Large intestine (tissue), 3 donors: ENCODE measurements around the gene POLR2A. TPM values are rescaled to one million over a fixed set of nuclear protein-coding genes. Genes with fewer than 3 reads are reported as not detected.
A peak's percentile ranks its signal among the peaks of the same experiment; 100 is the strongest.

Experiments
- DNase-seq, 2 donors: peaks; one replicate each; pipeline versions ENCODE4 v3.0.0 to v3.0.0-alpha.2; 2013
- H3K27ac ChIP-seq: one replicate; pipeline ENCODE4 v1.5.1; 2013; ENCODE audit warnings: low read length
- H3K27me3 ChIP-seq: 2 replicates; pipeline ENCODE4 v1.6.1; 2013; ENCODE audit warnings: low read length; ENCODE audit not compliant: control insufficient read depth, insufficient read depth
- H3K36me3 ChIP-seq: 2 replicates; pipeline ENCODE4 v1.6.1; 2013; ENCODE audit warnings: low read length; ENCODE audit not compliant: control insufficient read depth, insufficient read depth
- H3K4me1 ChIP-seq: one replicate; pipeline ENCODE4 v1.6.1; 2013; ENCODE audit warnings: low read length; ENCODE audit not compliant: control insufficient read depth, insufficient read depth
- H3K4me3 ChIP-seq: one replicate; pipeline ENCODE4 v1.5.1; 2013; ENCODE audit warnings: low read length
- H3K9me3 ChIP-seq: one replicate; pipeline ENCODE4 v1.6.1; 2013; ENCODE audit warnings: mild to moderate bottlenecking, low read depth, low read length, moderate library complexity; ENCODE audit not compliant: control insufficient read depth
- WGBS: methylation state at CpG from one replicate; pipeline ENCODE4 v1.1.5; 2013; ENCODE audit warnings: low lambda C conversion rate; ENCODE audit not compliant: insufficient coverage; 5-methylcytosine and 5-hydroxymethylcytosine counted together
- polyA plus RNA-seq: library from polyadenylated mRNA; unstranded; fragments of 120-200 nt; gene quantifications from one replicate; pipeline ENCODE4 v1.2.1, GENCODE V29; 2013

Gene POLR2A
- polyA plus RNA-seq, 1 donor: 98.7 TPM

DNA sequence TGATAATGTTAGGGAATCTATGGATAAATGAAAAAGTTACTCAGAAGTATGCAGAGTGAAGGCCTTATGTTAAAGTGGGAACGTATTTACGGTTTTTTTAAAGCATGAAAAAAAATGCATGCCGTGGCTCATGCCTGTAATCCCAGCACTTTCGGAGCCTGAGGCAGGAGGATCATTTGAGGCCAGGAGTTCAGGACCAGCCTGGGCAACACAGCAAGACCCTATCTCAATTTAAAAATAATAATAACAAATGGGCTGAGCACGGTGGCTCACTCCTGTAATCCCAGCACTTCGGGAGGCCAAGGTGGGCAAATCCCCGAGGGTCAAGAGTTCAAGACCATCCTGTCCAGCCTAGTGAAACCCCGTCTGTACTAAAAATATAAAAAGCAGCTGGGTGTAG is 6.0 kb downstream of the POLR2A start:
- H3K9me3 ChIP-seq: no peaks in the 10 kb centered on the region
- no peak overlapping the region for H3K4me3 ChIP-seq
- peaks cover 48% of the 10 kb centered on the region for H3K4me1 ChIP-seq
- no peak for DNase-seq
- no peaks in the 10 kb centered on the region for H3K27me3 ChIP-seq
- H3K27ac ChIP-seq: no peak overlapping the region
- WGBS: 100% methylated on average over 2 of the region's 8 CpGs
- peaks cover 12% of the 10 kb centered on the region for H3K36me3 ChIP-seq

- no CpG with 5 or more reads among the region's 1 CpG for WGBS
- no peaks in the 10 kb centered on the region for H3K27me3 ChIP-seq
- H3K4me1 ChIP-seq: peaks cover 38% of the 10 kb centered on the region
- no peak overlapping the region for H3K4me3 ChIP-seq
- no peaks in the 10 kb centered on the region for H3K9me3 ChIP-seq
- H3K36me3 ChIP-seq: peaks cover 23% of the 10 kb centered on the region
- peak overlapping the region; percentile 14 for H3K27ac ChIP-seq
- peak; percentile 67 to 80 for DNase-seq
These were observed 7.4 kb downstream of the POLR2A start for GRCh38 chr17:7491583-7491982.

DNA sequence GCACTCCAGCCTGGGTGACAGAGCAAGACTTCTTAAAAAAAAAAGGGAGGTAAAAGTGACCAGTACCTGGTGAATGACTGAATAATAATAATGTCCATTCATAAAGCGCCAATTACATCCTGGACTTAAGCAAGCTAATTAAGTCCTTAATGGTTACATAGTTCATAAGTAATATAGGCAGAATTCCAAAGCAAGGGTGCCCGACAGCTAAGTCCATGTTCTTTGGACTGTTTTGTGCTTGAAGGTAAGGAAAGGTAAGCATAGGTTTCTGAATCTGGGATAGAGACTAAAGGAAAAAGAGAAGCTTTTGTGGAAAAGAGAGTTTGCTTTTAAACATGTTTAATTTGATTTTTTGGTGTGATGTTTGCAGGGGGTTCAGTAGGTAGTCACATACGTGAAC is 9.8 kb downstream of the POLR2A start:
- peaks cover 23% of the 10 kb centered on the region for H3K4me1 ChIP-seq
- no peak overlapping the region for H3K4me3 ChIP-seq
- no peak for DNase-seq
- H3K27me3 ChIP-seq: no peaks in the 10 kb centered on the region
- 60% methylated on average over 1 of the region's 3 CpGs for WGBS
- peaks cover 45% of the 10 kb centered on the region for H3K36me3 ChIP-seq
- no peak overlapping the region for H3K27ac ChIP-seq
- no peaks in the 10 kb centered on the region for H3K9me3 ChIP-seq

DNA sequence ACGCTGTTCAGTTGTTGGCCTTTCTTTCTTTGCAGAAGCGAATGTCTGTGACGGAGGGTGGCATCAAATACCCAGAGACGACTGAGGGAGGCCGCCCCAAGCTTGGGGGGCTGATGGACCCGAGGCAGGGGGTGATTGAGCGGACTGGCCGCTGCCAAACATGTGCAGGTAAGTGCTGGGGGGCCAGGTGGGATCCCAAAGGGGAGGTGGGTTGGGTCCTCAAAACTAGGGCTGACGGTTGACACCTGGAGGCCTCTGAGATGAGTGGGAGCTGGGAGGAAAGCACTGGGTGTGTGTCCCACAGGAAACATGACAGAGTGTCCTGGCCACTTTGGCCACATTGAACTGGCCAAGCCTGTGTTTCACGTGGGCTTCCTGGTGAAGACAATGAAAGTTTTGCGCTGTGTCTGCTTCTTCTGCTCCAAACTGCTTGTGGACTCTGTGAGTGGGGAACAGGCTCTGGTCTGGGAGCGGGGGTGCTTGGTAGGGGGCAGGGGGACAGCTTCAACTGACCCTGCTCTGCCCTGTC is 11.8 kb downstream of the POLR2A start:
- Histone ChIP-seq H3K9me3 (no peaks in the 10 kb centered on the region), H3K4me1 (peaks cover 14% of the 10 kb centered on the region), H3K27ac (no peak overlapping the region), H3K4me3 (no peak overlapping the region), H3K27me3 (no peaks in the 10 kb centered on the region), H3K36me3 (peaks cover 63% of the 10 kb centered on the region)
- no CpG with 5 or more reads among the region's 12 CpGs for WGBS
- no peak for DNase-seq

DNA sequence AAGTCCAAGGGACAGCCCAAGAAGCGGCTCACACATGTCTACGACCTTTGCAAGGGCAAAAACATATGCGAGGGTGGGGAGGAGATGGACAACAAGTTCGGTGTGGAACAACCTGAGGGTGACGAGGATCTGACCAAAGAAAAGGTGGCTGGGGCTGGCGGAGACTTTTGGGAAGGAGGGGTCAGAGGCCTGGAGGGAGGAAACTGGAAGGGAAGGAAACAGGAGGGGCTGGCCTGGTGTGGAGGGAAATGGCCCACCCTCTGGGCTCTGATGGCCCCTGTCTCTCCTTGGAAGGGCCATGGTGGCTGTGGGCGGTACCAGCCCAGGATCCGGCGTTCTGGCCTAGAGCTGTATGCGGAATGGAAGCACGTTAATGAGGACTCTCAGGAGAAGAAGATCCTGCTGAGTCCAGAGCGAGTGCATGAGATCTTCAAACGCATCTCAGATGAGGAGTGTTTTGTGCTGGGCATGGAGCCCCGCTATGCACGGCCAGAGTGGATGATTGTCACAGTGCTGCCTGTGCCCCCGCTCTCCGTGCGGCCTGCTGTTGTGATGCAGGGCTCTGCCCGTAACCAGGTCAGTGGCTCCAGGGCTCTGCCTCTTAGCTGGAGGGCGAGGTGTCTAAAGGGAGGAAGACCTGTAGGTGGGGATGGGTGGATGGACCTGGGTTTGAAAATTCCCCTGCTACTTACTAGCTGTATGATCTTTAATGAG is 12.5 kb downstream of the POLR2A start:
- H3K4me3 ChIP-seq: no peak overlapping the region
- no peak for DNase-seq
- peaks cover 8% of the 10 kb centered on the region for H3K4me1 ChIP-seq
- peaks cover 69% of the 10 kb centered on the region for H3K36me3 ChIP-seq
- WGBS: 100% methylated on average over 2 of the region's 20 CpGs
- H3K9me3 ChIP-seq: no peaks in the 10 kb centered on the region
- no peaks in the 10 kb centered on the region for H3K27me3 ChIP-seq
- H3K27ac ChIP-seq: no peak overlapping the region

- H3K9me3 ChIP-seq: no peaks in the 10 kb centered on the region
- H3K27me3 ChIP-seq: no peaks in the 10 kb centered on the region
- no peak overlapping the region for H3K4me3 ChIP-seq
- peaks cover 3% of the 10 kb centered on the region for H3K4me1 ChIP-seq
- peaks cover 75% of the 10 kb centered on the region for H3K36me3 ChIP-seq
- no peak overlapping the region for H3K27ac ChIP-seq
- no CpG with 5 or more reads among the region's 10 CpGs for WGBS
- DNase-seq: no peak
These were observed 13.1 kb downstream of the POLR2A start for GRCh38 chr17:7497228-7497627.

- peaks cover under 1% of the 10 kb centered on the region for H3K4me1 ChIP-seq
- no peak overlapping the region for H3K27ac ChIP-seq
- no peaks in the 10 kb centered on the region for H3K9me3 ChIP-seq
- no peaks in the 10 kb centered on the region for H3K27me3 ChIP-seq
- H3K4me3 ChIP-seq: no peak overlapping the region
- DNase-seq: no peak
- peaks cover 78% of the 10 kb centered on the region for H3K36me3 ChIP-seq
- WGBS: no CpG with 5 or more reads among the region's 14 CpGs
These were observed 13.5 kb downstream of the POLR2A start for GRCh38 chr17:7497636-7498035.

GRCh38 chr17:7499161-7499560 is 15.0 kb downstream of the POLR2A start:
- peaks cover 88% of the 10 kb centered on the region for H3K36me3 ChIP-seq
- no CpG with 5 or more reads among the region's 11 CpGs for WGBS
- H3K27me3 ChIP-seq: no peaks in the 10 kb centered on the region
- H3K27ac ChIP-seq: no peak overlapping the region
- no peaks in the 10 kb centered on the region for H3K4me1 ChIP-seq
- no peak for DNase-seq
- no peaks in the 10 kb centered on the region for H3K9me3 ChIP-seq
- H3K4me3 ChIP-seq: no peak overlapping the region

GRCh38 chr17:7501729-7502128 is 17.6 kb downstream of the POLR2A start:
- no CpG with 5 or more reads among the region's 14 CpGs for WGBS
- no peaks in the 10 kb centered on the region for H3K27me3 ChIP-seq
- no peaks in the 10 kb centered on the region for H3K9me3 ChIP-seq
- H3K4me3 ChIP-seq: no peak overlapping the region
- H3K27ac ChIP-seq: no peak overlapping the region
- H3K4me1 ChIP-seq: no peaks in the 10 kb centered on the region
- no peak for DNase-seq
- peaks cover 91% of the 10 kb centered on the region for H3K36me3 ChIP-seq

- DNase-seq: no peak
- Histone ChIP-seq H3K36me3 (peaks cover 91% of the 10 kb centered on the region), H3K27me3 (no peaks in the 10 kb centered on the region), H3K9me3 (no peaks in the 10 kb centered on the region), H3K4me3 (no peak overlapping the region), H3K27ac (no peak overlapping the region), H3K4me1 (no peaks in the 10 kb centered on the region)
- WGBS: no CpG with 5 or more reads among the region's 20 CpGs
These were observed 18.1 kb downstream of the POLR2A start for GRCh38 chr17:7502171-7502847.
